Keratinocyte (primary cell): ENCODE measurements around the gene FGF22. TPM values are rescaled to one million over a fixed set of nuclear protein-coding genes. Genes with fewer than 3 reads are reported as not detected.

Experiments used
- DNase-seq: peaks from one replicate; pipeline ENCODE4 v3.0.0-alpha.2; 2011; ENCODE audit warnings: low read depth, missing footprints, low spot score
- FAIRE-seq: peaks from 2 replicates; lab custom pipeline; 2011; peaks lifted over from hg19 to GRCh38; lab: Jason Lieb, UNC
- H2AFZ ChIP-seq: 2 replicates; pipeline ENCODE4 v1.6.0; 2012; ENCODE audit warnings: low read length, control low read depth, inconsistent platforms; ENCODE audit not compliant: control insufficient read depth
- H3K27ac ChIP-seq: 2 replicates; pipeline ENCODE4 v1.5.1; 2011; ENCODE audit warnings: low read length; ENCODE audit not compliant: control insufficient read depth, insufficient read depth
- H3K27me3 ChIP-seq: 3 replicates; pipeline ENCODE4 v1.6.0; 2011; ENCODE audit warnings: low read length; ENCODE audit not compliant: control insufficient read depth, insufficient read depth; ENCODE audit errors: extremely low read depth
- H3K36me3 ChIP-seq, 2 experiments: 2 replicates in 1 of 2; 3 replicates in 1 of 2; pipeline ENCODE4 v1.5.1; 2011; ENCODE audit warnings: low read length in 2 of 2, mild to moderate bottlenecking in 1 of 2; ENCODE audit not compliant: control insufficient read depth in 2 of 2, insufficient read depth in 2 of 2; ENCODE audit errors: extremely low read depth in 1 of 2
- H3K4me1 ChIP-seq: 3 replicates; pipeline ENCODE4 v1.5.1; 2011; ENCODE audit warnings: low read length; ENCODE audit not compliant: control insufficient read depth, insufficient read depth; ENCODE audit errors: extremely low read depth
- H3K4me2 ChIP-seq: 3 replicates; pipeline ENCODE4 v1.6.0; 2011; ENCODE audit warnings: low read depth, low read length; ENCODE audit not compliant: control insufficient read depth, insufficient read depth; ENCODE audit errors: extremely low read depth
- H3K4me3 ChIP-seq, 3 experiments: fragments of 200-600 bp in 1 of 3; sonication (generic) in 1 of 3; 2 replicates in 2 of 3; 3 replicates in 1 of 3; pipeline ENCODE4 v1.5.1; 2011 to 2016; ENCODE audit warnings: low read length in 3 of 3, mild to moderate bottlenecking in 3 of 3, control low read depth in 2 of 3, inconsistent platforms in 1 of 3, low read depth in 1 of 3, mixed read lengths in 1 of 3, mixed run types in 1 of 3, moderate library complexity in 1 of 3; ENCODE audit not compliant: control insufficient read depth in 2 of 3, insufficient read depth in 2 of 3; ENCODE audit errors: extremely low read depth in 1 of 3
- H3K79me2 ChIP-seq: 2 replicates; pipeline ENCODE4 v1.6.0; 2012; ENCODE audit warnings: low read length; ENCODE audit not compliant: control insufficient read depth, insufficient read depth
- H3K9ac ChIP-seq: 3 replicates; pipeline ENCODE4 v1.6.0; 2011; ENCODE audit warnings: low read length; ENCODE audit not compliant: control insufficient read depth, insufficient read depth; ENCODE audit errors: extremely low read depth
- H3K9me1 ChIP-seq: 3 replicates; pipeline ENCODE4 v1.6.0; 2011; ENCODE audit warnings: low read length; ENCODE audit not compliant: control insufficient read depth, insufficient read depth; ENCODE audit errors: extremely low read depth
- H3K9me3 ChIP-seq: 2 replicates; pipeline ENCODE4 v1.5.1; 2012; ENCODE audit warnings: low read depth, low read length; ENCODE audit not compliant: control insufficient read depth
- H4K20me1 ChIP-seq: 3 replicates; pipeline ENCODE4 v1.6.0; 2011; ENCODE audit warnings: low read length; ENCODE audit not compliant: control insufficient read depth, insufficient read depth; ENCODE audit errors: extremely low read depth
- CTCF ChIP-seq, 3 experiments: IDR thresholded peaks in 1 of 3; conservative IDR thresholded peaks in 1 of 3; optimal IDR thresholded peaks in 1 of 3; 2 replicates in 2 of 3; 3 replicates in 1 of 3; pipeline versions ENCODE3 to v1.5.1; 2011; ENCODE audit warnings: low read length in 3 of 3, mild to moderate bottlenecking in 3 of 3, moderate library complexity in 2 of 3, control low read depth in 1 of 3, inconsistent platforms in 1 of 3; ENCODE audit not compliant: insufficient read depth in 2 of 3; ENCODE audit errors: extremely low read depth in 1 of 3
- EZH2 ChIP-seq: IDR thresholded peaks from one replicate; pipeline ENCODE4 v1.6.1; 2012; ENCODE audit warnings: inconsistent platforms, mild to moderate bottlenecking, low read length, moderate library complexity
- dilution Hi-C: fragments of 300-500 bp; cut with MboI; formaldehyde crosslinking; loops from one replicate; pipeline ENCODE4 v1.7.0; 2020; ENCODE audit warnings: low sequenced_read_pairs; ENCODE audit not compliant: extremely low pct_ligation_motif_present
- polyA plus RNA-seq, 5 experiments: library from polyadenylated mRNA; depleted of rRNA in 3 of 5; stranded (reverse) in 3 of 5; stranded (forward) in 1 of 5; unstranded in 1 of 5; fragments of >200 nt; gene quantifications; 1 replicate in 1 of 5; 2 replicates in 3 of 5; 3 replicates in 1 of 5; pipeline versions ENCODE4 v1.2.1 to v1.2.3, GENCODE V29; 2011 to 2012; ENCODE audit warnings: missing spikeins in 2 of 5, low read depth in 1 of 5, low replicate concordance in 1 of 5

The FGF22 gene
- polyA plus RNA-seq, 1 donor (not counting 4 experiments of a cell fraction or from before 2014, with no cell fraction given) = not detected

- no peak overlapping the region for H3K9ac ChIP-seq
- FAIRE-seq (no peak), DNase-seq (no peak)
- H4K20me1 ChIP-seq = no peaks in the 10 kb centered on the region
- peaks cover 13% of the 10 kb centered on the region for H3K79me2 ChIP-seq
- no peaks in the 10 kb centered on the region for H3K27me3 ChIP-seq
- no peaks in the 10 kb centered on the region for H3K9me3 ChIP-seq
- H2AFZ ChIP-seq = no peak overlapping the region
- no peak overlapping the region for H3K4me2 ChIP-seq
- no peak overlapping the region for H3K4me3 ChIP-seq
- H3K9me1 ChIP-seq = no peaks in the 10 kb centered on the region
- peaks cover 2 to 4% of the 10 kb centered on the region in 2 experiments for H3K36me3 ChIP-seq
- no peak overlapping the region for H3K27ac ChIP-seq
- peaks cover 11% of the 10 kb centered on the region for H3K4me1 ChIP-seq
- dilution Hi-C loops = no loop called here
- TF ChIP-seq EZH2 = no peak
- no peak for TF ChIP-seq CTCF (optimal IDR thresholded peaks at IDR 0.05 in 1 of 3, IDR thresholded peaks at IDR 0.05 in 1 of 3, conservative IDR thresholded peaks at IDR 0.05 in 1 of 3; ENCODE audit: extremely low read depth in 1 of 3, insufficient read depth in 2 of 3, low read length in 3 of 3)
These were observed 4.6 kb upstream of the FGF22 start for GRCh38 chr19:634975-635652.

GRCh38 chr19:638906-639252, 800 bp upstream of the FGF22 start:
- Histone ChIP-seq H3K9me1 (no peaks in the 10 kb centered on the region), H3K4me3 (no peak overlapping the region), H2AFZ (no peak overlapping the region), H3K27me3 (no peaks in the 10 kb centered on the region), H3K4me1 (peaks cover 10% of the 10 kb centered on the region), H3K9ac (peak overlapping the region; percentile 41), H3K27ac (no peak overlapping the region), H3K9me3 (no peaks in the 10 kb centered on the region), H3K79me2 (no peaks in the 10 kb centered on the region), H3K36me3 (no peaks in the 10 kb centered on the region), H3K4me2 (peak overlapping the region; percentile 78), H4K20me1 (no peaks in the 10 kb centered on the region)
- FAIRE-seq (no peak), DNase-seq (no peak)
- dilution Hi-C loops = no loop called here
- no peak for TF ChIP-seq CTCF (optimal IDR thresholded peaks at IDR 0.05 in 1 of 3, IDR thresholded peaks at IDR 0.05 in 1 of 3, conservative IDR thresholded peaks at IDR 0.05 in 1 of 3; ENCODE audit: extremely low read depth in 1 of 3, insufficient read depth in 2 of 3, low read length in 3 of 3)
- TF ChIP-seq EZH2 = no peak
